GM12872 (cell line): ENCODE measurements around the gene SPECC1.
A peak's percentile ranks its signal among the peaks of the same experiment; 100 is the strongest.

Source experiments
- CTCF ChIP-seq: IDR thresholded peaks from 3 replicates; pipeline ENCODE4 v1.5.1; 2011; ENCODE audit warnings: low read depth, mild to moderate bottlenecking, low read length, moderate library complexity; ENCODE audit not compliant: insufficient read depth

Gene SPECC1

DNA sequence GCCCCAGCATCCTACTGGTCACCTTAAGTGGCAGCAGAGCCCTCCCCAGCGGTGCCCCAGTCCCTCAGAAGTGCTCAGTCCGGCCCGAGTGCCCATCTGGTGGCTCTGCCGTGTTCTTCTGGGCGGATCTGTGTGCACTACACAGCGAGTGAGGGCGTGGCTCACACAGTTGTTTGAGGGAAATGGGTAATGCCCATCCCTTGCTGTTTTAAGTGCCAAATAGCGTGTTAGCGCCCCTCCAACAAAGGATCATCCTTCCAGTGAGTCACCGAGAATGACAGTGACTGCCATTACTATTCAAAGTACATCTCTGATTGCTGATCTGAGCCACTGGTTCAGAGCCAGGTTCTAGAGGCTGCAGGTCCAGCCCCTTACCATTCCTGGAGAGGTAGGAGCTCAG is 306.2 kb downstream of the SPECC1 start:
- TF ChIP-seq CTCF: no peak

- no peak for TF ChIP-seq CTCF
Observed at GRCh38 chr17:20315821-20316220, 306.7 kb downstream of the SPECC1 start.

DNA sequence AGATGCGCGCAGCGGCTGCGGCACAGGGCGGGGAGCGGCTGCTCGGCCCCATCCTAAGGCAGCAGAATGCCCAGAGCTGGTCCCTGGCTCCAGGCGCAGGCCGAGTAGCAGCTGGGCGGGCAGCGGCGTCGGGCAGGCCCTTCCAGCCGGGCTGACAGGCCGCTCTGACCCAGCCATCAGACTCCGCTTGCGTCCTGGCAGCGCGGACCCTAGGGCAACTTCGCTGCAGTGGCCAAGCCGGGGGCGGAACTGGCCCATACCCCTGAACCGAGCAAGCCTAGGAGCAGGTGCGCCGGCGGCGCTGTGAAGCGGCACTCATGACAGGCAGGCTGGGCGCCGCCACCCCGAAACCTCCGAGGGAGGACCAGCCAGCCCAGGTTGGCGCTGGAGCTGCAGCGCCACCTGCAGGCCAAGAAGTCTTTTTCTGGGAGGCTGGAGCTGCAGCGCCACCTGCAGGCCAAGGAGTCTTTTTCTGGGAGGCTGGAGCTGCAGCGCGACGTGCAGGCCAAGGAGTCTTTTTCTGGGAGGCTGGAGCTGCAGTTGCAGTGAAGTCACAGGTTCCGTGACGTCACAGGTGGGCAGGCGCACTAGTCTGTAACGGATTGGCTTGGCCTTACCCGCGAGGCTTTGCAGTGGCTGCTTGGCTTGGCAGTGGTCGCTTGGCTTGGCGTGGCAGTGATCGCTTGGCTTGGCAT is 311.5 kb downstream of the SPECC1 start:
- TF ChIP-seq CTCF: peak; percentile 78
